Keratinocyte (primary cell): ENCODE results near the gene STYK1. TPM values are rescaled to one million over a fixed set of nuclear protein-coding genes. Genes with fewer than 3 reads are reported as not detected.

ENCODE experiments used
- DNase-seq: peaks from one replicate; pipeline ENCODE4 v3.0.0-alpha.2; 2011; ENCODE audit warnings: low read depth, missing footprints, low spot score
- FAIRE-seq: peaks from 2 replicates; lab custom pipeline; 2011; peaks lifted over from hg19 to GRCh38; lab: Jason Lieb, UNC
- H2AFZ ChIP-seq: 2 replicates; pipeline ENCODE4 v1.6.0; 2012; ENCODE audit warnings: low read length, control low read depth, inconsistent platforms; ENCODE audit not compliant: control insufficient read depth
- H3K27ac ChIP-seq: 2 replicates; pipeline ENCODE4 v1.5.1; 2011; ENCODE audit warnings: low read length; ENCODE audit not compliant: control insufficient read depth, insufficient read depth
- H3K27me3 ChIP-seq: 3 replicates; pipeline ENCODE4 v1.6.0; 2011; ENCODE audit warnings: low read length; ENCODE audit not compliant: control insufficient read depth, insufficient read depth; ENCODE audit errors: extremely low read depth
- H3K36me3 ChIP-seq, 2 experiments: 2 replicates in 1 of 2; 3 replicates in 1 of 2; pipeline ENCODE4 v1.5.1; 2011; ENCODE audit warnings: low read length in 2 of 2, mild to moderate bottlenecking in 1 of 2; ENCODE audit not compliant: control insufficient read depth in 2 of 2, insufficient read depth in 2 of 2; ENCODE audit errors: extremely low read depth in 1 of 2
- H3K4me1 ChIP-seq: 3 replicates; pipeline ENCODE4 v1.5.1; 2011; ENCODE audit warnings: low read length; ENCODE audit not compliant: control insufficient read depth, insufficient read depth; ENCODE audit errors: extremely low read depth
- H3K4me2 ChIP-seq: 3 replicates; pipeline ENCODE4 v1.6.0; 2011; ENCODE audit warnings: low read depth, low read length; ENCODE audit not compliant: control insufficient read depth, insufficient read depth; ENCODE audit errors: extremely low read depth
- H3K4me3 ChIP-seq, 3 experiments: fragments of 200-600 bp in 1 of 3; sonication (generic) in 1 of 3; 2 replicates in 2 of 3; 3 replicates in 1 of 3; pipeline ENCODE4 v1.5.1; 2011 to 2016; ENCODE audit warnings: low read length in 3 of 3, mild to moderate bottlenecking in 3 of 3, control low read depth in 2 of 3, inconsistent platforms in 1 of 3, low read depth in 1 of 3, mixed read lengths in 1 of 3, mixed run types in 1 of 3, moderate library complexity in 1 of 3; ENCODE audit not compliant: control insufficient read depth in 2 of 3, insufficient read depth in 2 of 3; ENCODE audit errors: extremely low read depth in 1 of 3
- H3K79me2 ChIP-seq: 2 replicates; pipeline ENCODE4 v1.6.0; 2012; ENCODE audit warnings: low read length; ENCODE audit not compliant: control insufficient read depth, insufficient read depth
- H3K9ac ChIP-seq: 3 replicates; pipeline ENCODE4 v1.6.0; 2011; ENCODE audit warnings: low read length; ENCODE audit not compliant: control insufficient read depth, insufficient read depth; ENCODE audit errors: extremely low read depth
- H3K9me1 ChIP-seq: 3 replicates; pipeline ENCODE4 v1.6.0; 2011; ENCODE audit warnings: low read length; ENCODE audit not compliant: control insufficient read depth, insufficient read depth; ENCODE audit errors: extremely low read depth
- H3K9me3 ChIP-seq: 2 replicates; pipeline ENCODE4 v1.5.1; 2012; ENCODE audit warnings: low read depth, low read length; ENCODE audit not compliant: control insufficient read depth
- H4K20me1 ChIP-seq: 3 replicates; pipeline ENCODE4 v1.6.0; 2011; ENCODE audit warnings: low read length; ENCODE audit not compliant: control insufficient read depth, insufficient read depth; ENCODE audit errors: extremely low read depth
- EZH2 ChIP-seq: IDR thresholded peaks from one replicate; pipeline ENCODE4 v1.6.1; 2012; ENCODE audit warnings: inconsistent platforms, mild to moderate bottlenecking, low read length, moderate library complexity
- dilution Hi-C: fragments of 300-500 bp; cut with MboI; formaldehyde crosslinking; loops from one replicate; pipeline ENCODE4 v1.7.0; 2020; ENCODE audit warnings: low sequenced_read_pairs; ENCODE audit not compliant: extremely low pct_ligation_motif_present
- polyA plus RNA-seq, 5 experiments: library from polyadenylated mRNA; depleted of rRNA in 3 of 5; stranded (reverse) in 3 of 5; stranded (forward) in 1 of 5; unstranded in 1 of 5; fragments of >200 nt; gene quantifications; 1 replicate in 1 of 5; 2 replicates in 3 of 5; 3 replicates in 1 of 5; pipeline versions ENCODE4 v1.2.1 to v1.2.3, GENCODE V29; 2011 to 2012; ENCODE audit warnings: missing spikeins in 2 of 5, low read depth in 1 of 5, low replicate concordance in 1 of 5
- TF ChIP-seq, protein P1 (sequence below), 3 experiments: IDR thresholded peaks in 1 of 3; conservative IDR thresholded peaks in 1 of 3; optimal IDR thresholded peaks in 1 of 3; 2 replicates in 2 of 3; 3 replicates in 1 of 3; pipeline versions ENCODE3 to v1.5.1; 2011; ENCODE audit warnings: low read length in 3 of 3, mild to moderate bottlenecking in 3 of 3, moderate library complexity in 2 of 3, control low read depth in 1 of 3, inconsistent platforms in 1 of 3; ENCODE audit not compliant: insufficient read depth in 2 of 3; ENCODE audit errors: extremely low read depth in 1 of 3

STYK1 gene
- polyA plus RNA-seq, 1 donor (not counting 4 experiments of a cell fraction or from before 2014, with no cell fraction given): 2.8 TPM

DNA sequence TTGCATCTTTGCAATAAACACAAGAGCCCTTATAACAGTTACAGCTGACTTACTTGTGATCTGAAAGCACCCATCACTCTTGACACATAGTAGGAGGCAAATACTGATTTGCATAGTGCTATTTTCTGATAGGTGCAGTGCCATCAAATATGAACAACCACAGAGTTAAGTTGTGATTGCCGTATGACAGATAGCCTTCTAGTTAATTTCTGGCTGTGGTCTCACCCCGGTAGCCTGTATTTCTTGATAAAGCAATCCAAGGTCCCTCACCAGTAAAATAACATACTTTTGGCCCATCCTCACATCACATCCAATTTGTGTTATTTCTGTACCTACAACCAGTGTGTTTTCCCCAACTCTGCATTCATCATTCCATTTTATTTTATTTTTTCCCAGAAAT, 23.3 kb upstream of the STYK1 start:
- Histone ChIP-seq H4K20me1 (peaks cover 2% of the 10 kb centered on the region), H3K9me1 (no peaks in the 10 kb centered on the region), H3K36me3 (peaks cover 16 to 19% of the 10 kb centered on the region in 2 experiments), H3K4me3 (no peak overlapping the region), H3K4me1 (no peaks in the 10 kb centered on the region), H3K9me3 (no peaks in the 10 kb centered on the region), H3K27me3 (no peaks in the 10 kb centered on the region), H3K79me2 (peaks cover 2% of the 10 kb centered on the region), H3K4me2 (no peak overlapping the region), H3K27ac (no peak overlapping the region), H2AFZ (no peak overlapping the region), H3K9ac (no peak overlapping the region)
- no peak for FAIRE-seq
- DNase-seq: no peak
- TF ChIP-seq EZH2: no peak
- TF ChIP-seq, protein P1, sequence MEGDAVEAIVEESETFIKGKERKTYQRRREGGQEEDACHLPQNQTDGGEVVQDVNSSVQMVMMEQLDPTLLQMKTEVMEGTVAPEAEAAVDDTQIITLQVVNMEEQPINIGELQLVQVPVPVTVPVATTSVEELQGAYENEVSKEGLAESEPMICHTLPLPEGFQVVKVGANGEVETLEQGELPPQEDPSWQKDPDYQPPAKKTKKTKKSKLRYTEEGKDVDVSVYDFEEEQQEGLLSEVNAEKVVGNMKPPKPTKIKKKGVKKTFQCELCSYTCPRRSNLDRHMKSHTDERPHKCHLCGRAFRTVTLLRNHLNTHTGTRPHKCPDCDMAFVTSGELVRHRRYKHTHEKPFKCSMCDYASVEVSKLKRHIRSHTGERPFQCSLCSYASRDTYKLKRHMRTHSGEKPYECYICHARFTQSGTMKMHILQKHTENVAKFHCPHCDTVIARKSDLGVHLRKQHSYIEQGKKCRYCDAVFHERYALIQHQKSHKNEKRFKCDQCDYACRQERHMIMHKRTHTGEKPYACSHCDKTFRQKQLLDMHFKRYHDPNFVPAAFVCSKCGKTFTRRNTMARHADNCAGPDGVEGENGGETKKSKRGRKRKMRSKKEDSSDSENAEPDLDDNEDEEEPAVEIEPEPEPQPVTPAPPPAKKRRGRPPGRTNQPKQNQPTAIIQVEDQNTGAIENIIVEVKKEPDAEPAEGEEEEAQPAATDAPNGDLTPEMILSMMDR (optimal IDR thresholded peaks at IDR 0.05 in 1 of 3, IDR thresholded peaks at IDR 0.05 in 1 of 3, conservative IDR thresholded peaks at IDR 0.05 in 1 of 3; ENCODE audit: extremely low read depth in 1 of 3, insufficient read depth in 2 of 3, low read length in 3 of 3): no peak
- dilution Hi-C loops: no loop called here

DNA sequence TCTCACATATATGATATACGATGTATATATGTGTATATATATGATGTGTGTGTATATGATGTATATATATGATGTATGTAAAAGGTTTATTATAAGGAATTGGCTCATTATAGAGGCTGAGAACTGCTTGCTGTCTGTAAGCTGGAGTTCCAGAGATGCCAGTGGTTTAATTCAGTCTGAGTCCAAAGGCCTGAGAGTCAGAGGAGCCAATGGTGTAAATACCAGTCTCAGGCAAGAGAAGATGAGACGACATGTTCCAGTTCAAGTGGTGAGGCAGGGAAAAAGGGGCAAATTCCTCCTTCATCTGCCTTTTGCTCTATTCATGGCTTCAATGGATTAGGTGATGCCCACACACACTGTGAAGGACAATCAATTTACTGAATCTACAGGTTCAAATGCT, 17.1 kb upstream of the STYK1 start:
- H3K36me3 ChIP-seq: peaks cover 0 to 3% of the 10 kb centered on the region in 2 experiments
- H3K79me2 ChIP-seq: no peaks in the 10 kb centered on the region
- TF ChIP-seq, protein P1 (optimal IDR thresholded peaks at IDR 0.05 in 1 of 3, IDR thresholded peaks at IDR 0.05 in 1 of 3, conservative IDR thresholded peaks at IDR 0.05 in 1 of 3; ENCODE audit: extremely low read depth in 1 of 3, insufficient read depth in 2 of 3, low read length in 3 of 3): no peak
- no peak for TF ChIP-seq EZH2
- H3K9me1 ChIP-seq: no peaks in the 10 kb centered on the region
- no peak for FAIRE-seq
- H3K9ac ChIP-seq: no peak overlapping the region
- H3K27ac ChIP-seq: no peak overlapping the region
- no peak overlapping the region for H2AFZ ChIP-seq
- no peaks in the 10 kb centered on the region for H3K9me3 ChIP-seq
- DNase-seq: no peak
- no peaks in the 10 kb centered on the region for H3K27me3 ChIP-seq
- H4K20me1 ChIP-seq: no peaks in the 10 kb centered on the region
- dilution Hi-C loops: no loop called here
- no peak overlapping the region for H3K4me3 ChIP-seq
- H3K4me2 ChIP-seq: no peak overlapping the region
- no peaks in the 10 kb centered on the region for H3K4me1 ChIP-seq
